Measurements from ENCODE around the gene GBP6. TPM values are rescaled to one million over a fixed set of nuclear protein-coding genes. Genes with fewer than 3 reads are reported as not detected.
"Not testable (repeated sequence)": the region's sequence is repeated elsewhere in the genome, so short reads cannot be mapped to it uniquely, and the experiment has no call there.

Gene GBP6
- total RNA-seq: 0.47 TPM

- no peak for DNase-seq
Observed at GRCh38 chr1:89363638-89364536, at the start of gene GBP6. Gene GBP6 (plus strand): TSS chr1:89364059. CDS start chr1:89368552, 4,493 bp downstream.

- DNase-seq: no peak
Observed at GRCh38 chr1:89322402-89322801, 41.5 kb upstream of the GBP6 start.

- DNase-seq: no peak
Observed at GRCh38 chr1:89331890-89332289, 32.0 kb upstream of the GBP6 start.

- no peak for DNase-seq
Observed at GRCh38 chr1:89332461-89332860, 31.4 kb upstream of the GBP6 start.

GRCh38 chr1:89335486-89335885 lies 28.4 kb upstream of the GBP6 start:
- DNase-seq: no peak

GRCh38 chr1:89337903-89338302 lies 26.0 kb upstream of the GBP6 start:
- DNase-seq: no peak

- DNase-seq: no peak
Observed at GRCh38 chr1:89339039-89339438, 24.8 kb upstream of the GBP6 start.

GRCh38 chr1:89345479-89345878 lies 18.4 kb upstream of the GBP6 start:
- not testable (repeated sequence) for DNase-seq

- no peak for DNase-seq
Observed at GRCh38 chr1:89347296-89347695, 16.6 kb upstream of the GBP6 start.

- no peak for DNase-seq
Observed at GRCh38 chr1:89350298-89350697, 13.6 kb upstream of the GBP6 start.

- no peak for DNase-seq
Observed at GRCh38 chr1:89351597-89352311, 12.1 kb upstream of the GBP6 start.

GRCh38 chr1:89352421-89352820 lies 11.4 kb upstream of the GBP6 start:
- no peak for DNase-seq

- no peak for DNase-seq
Observed at GRCh38 chr1:89354205-89354604, 9.7 kb upstream of the GBP6 start.

- no peak for DNase-seq
Observed at GRCh38 chr1:89355056-89355455, 8.8 kb upstream of the GBP6 start.

GRCh38 chr1:89356658-89357400 lies 7.0 kb upstream of the GBP6 start:
- DNase-seq: no peak

- DNase-seq: peak; percentile 12
Observed at GRCh38 chr1:89358287-89358893, 5.5 kb upstream of the GBP6 start.

- DNase-seq: no peak
Observed at GRCh38 chr1:89360716-89361115, 3.1 kb upstream of the GBP6 start.

- no peak for DNase-seq
Observed at GRCh38 chr1:89361681-89362080, 2.2 kb upstream of the GBP6 start.

GRCh38 chr1:89363196-89363595 lies 663 bp upstream of the GBP6 start:
- DNase-seq: no peak

GRCh38 chr1:89364954-89365550 lies 1.2 kb downstream of the GBP6 start:
- DNase-seq: no peak

- no peak for DNase-seq
Observed at GRCh38 chr1:89367221-89367620, 3.4 kb downstream of the GBP6 start.

GRCh38 chr1:89369331-89369730 lies 5.5 kb downstream of the GBP6 start:
- no peak for DNase-seq

All from occipital lobe (tissue), 2 donors.